Mucosa of rectum (tissue), 2 donors: ENCODE results near the gene SNX32.

Experiments used
- H3K27ac ChIP-seq, 2 donors: one replicate each; pipeline ENCODE4 v1.7.0; 2013; ENCODE audit warnings: inconsistent platforms in 2 of 2, low read depth in 2 of 2, low read length in 2 of 2
- H3K27me3 ChIP-seq, 2 donors: one replicate each; pipeline ENCODE4 v1.7.0; 2013; ENCODE audit warnings: low read length in 2 of 2; ENCODE audit not compliant: control insufficient read depth in 2 of 2, insufficient read depth in 2 of 2
- H3K36me3 ChIP-seq, 2 donors: one replicate each; pipeline ENCODE4 v1.7.0; 2013; ENCODE audit warnings: low read length in 2 of 2; ENCODE audit not compliant: control insufficient read depth in 2 of 2, insufficient read depth in 2 of 2
- H3K4me1 ChIP-seq, 2 donors: one replicate each; pipeline ENCODE4 v1.7.0; 2013; ENCODE audit warnings: low read length in 2 of 2, mild to moderate bottlenecking in 1 of 2; ENCODE audit not compliant: control insufficient read depth in 2 of 2, insufficient read depth in 2 of 2
- H3K4me3 ChIP-seq, 2 donors: one replicate each; pipeline ENCODE4 v1.7.0; 2013; ENCODE audit warnings: low read length in 2 of 2
- H3K9ac ChIP-seq, 2 donors: one replicate each; pipeline ENCODE4 v1.7.0; 2013; ENCODE audit warnings: low read length in 2 of 2, low read depth in 1 of 2, mild to moderate bottlenecking in 1 of 2
- H3K9me3 ChIP-seq, 2 donors: one replicate each; pipeline ENCODE4 v1.7.0; 2013; ENCODE audit warnings: low read length in 2 of 2; ENCODE audit not compliant: control insufficient read depth in 2 of 2
- donor health status: healthy.
- donor health status: Normal muscosa, but diverticular disease.

SNX32 gene

GRCh38 chr11:65833297-65834030 lies at the start of gene SNX32:
SNX32 (plus strand) TSS chr11:65833963; CDS start chr11:65834066, 103 bp downstream.
- peaks cover 13 to 20% of the 10 kb centered on the region in 2 donors for H3K4me1 ChIP-seq
- no peaks in the 10 kb centered on the region for H3K9me3 ChIP-seq
- H3K27ac ChIP-seq, result peak within 1 kb of the TSS in 1 of 2 donors; percentile 38
- peak within 1 kb of the TSS; percentile 47 to 52 for H3K9ac ChIP-seq
- no peaks in the 10 kb centered on the region for H3K36me3 ChIP-seq
- no peaks in the 10 kb centered on the region for H3K27me3 ChIP-seq
- H3K4me3 ChIP-seq, result peak within 1 kb of the TSS; percentile 72 to 87

- H3K9me3 ChIP-seq, result no peaks in the 10 kb centered on the region
- H3K27ac ChIP-seq, result no peak overlapping the region
- H3K4me1 ChIP-seq, result peaks cover 15 to 19% of the 10 kb centered on the region in 2 donors
- H3K9ac ChIP-seq, result no peak overlapping the region
- H3K4me3 ChIP-seq, result no peak overlapping the region
- H3K27me3 ChIP-seq, result peaks cover 4 to 11% of the 10 kb centered on the region in 2 donors
- H3K36me3 ChIP-seq, result no peaks in the 10 kb centered on the region
Measured at GRCh38 chr11:65785319-65786007, 48.3 kb upstream of the SNX32 start.

- Histone ChIP-seq H3K9ac (peak overlapping the region in 1 of 2 donors; percentile 8), H3K4me3 (peak overlapping the region in 1 of 2 donors; percentile 37), H3K27me3 (peaks cover 4 to 11% of the 10 kb centered on the region in 2 donors), H3K4me1 (peaks cover 23 to 26% of the 10 kb centered on the region in 2 donors), H3K36me3 (no peaks in the 10 kb centered on the region), H3K9me3 (no peaks in the 10 kb centered on the region), H3K27ac (peak overlapping the region; percentile 40 to 43)
Measured at GRCh38 chr11:65786008-65786785, 47.6 kb upstream of the SNX32 start.

- no peaks in the 10 kb centered on the region for H3K9me3 ChIP-seq
- peak within 1 kb of the TSS; percentile 88 to 93 for H3K9ac ChIP-seq
- H3K27ac ChIP-seq, result peak within 1 kb of the TSS; percentile 90 to 92
- no peaks in the 10 kb centered on the region for H3K36me3 ChIP-seq
- H3K27me3 ChIP-seq, result peaks cover 4 to 11% of the 10 kb centered on the region in 2 donors
- H3K4me1 ChIP-seq, result peaks cover 28 to 34% of the 10 kb centered on the region in 2 donors
- H3K4me3 ChIP-seq, result peak within 1 kb of the TSS; percentile 85 to 87
Measured at GRCh38 chr11:65786786-65787636, 46.8 kb upstream of the SNX32 start, which contains the start of gene OVOL1. OVOL1 (plus strand) TSS chr11:65787063; CDS start chr11:65787374, 311 bp downstream.

GRCh38 chr11:65787649-65788622 lies 45.8 kb upstream of the SNX32 start:
- peak overlapping the region; percentile 90 to 92 for H3K27ac ChIP-seq
- H3K27me3 ChIP-seq, result peaks cover 4 to 11% of the 10 kb centered on the region in 2 donors
- no peaks in the 10 kb centered on the region for H3K36me3 ChIP-seq
- H3K4me3 ChIP-seq, result peak overlapping the region; percentile 85 to 87
- no peaks in the 10 kb centered on the region for H3K9me3 ChIP-seq
- H3K9ac ChIP-seq, result peak overlapping the region; percentile 88 to 93
- H3K4me1 ChIP-seq, result peaks cover 37 to 44% of the 10 kb centered on the region in 2 donors

GRCh38 chr11:65788821-65789220 lies 44.9 kb upstream of the SNX32 start:
- H3K9me3 ChIP-seq, result no peaks in the 10 kb centered on the region
- H3K4me3 ChIP-seq, result peak overlapping the region; percentile 85 to 87
- peaks cover 45 to 52% of the 10 kb centered on the region in 2 donors for H3K4me1 ChIP-seq
- no peaks in the 10 kb centered on the region for H3K36me3 ChIP-seq
- peak overlapping the region; percentile 86 to 93 for H3K9ac ChIP-seq
- H3K27ac ChIP-seq, result peak overlapping the region; percentile 90 to 92
- H3K27me3 ChIP-seq, result peaks cover 4 to 11% of the 10 kb centered on the region in 2 donors

- Histone ChIP-seq H3K4me1 (peaks cover 48 to 59% of the 10 kb centered on the region in 2 donors), H3K27ac (peak overlapping the region; percentile 92 to 93), H3K9ac (peak overlapping the region; percentile 86 to 93), H3K4me3 (peak overlapping the region; percentile 85 to 87), H3K9me3 (no peaks in the 10 kb centered on the region), H3K36me3 (peaks cover 5 to 6% of the 10 kb centered on the region in 2 donors), H3K27me3 (peaks cover 4 to 11% of the 10 kb centered on the region in 2 donors)
Measured at GRCh38 chr11:65789230-65790103, 44.3 kb upstream of the SNX32 start.
